ENCODE results near the gene LSR. TPM values are rescaled to one million over a fixed set of nuclear protein-coding genes. Genes with fewer than 3 reads are reported as not detected.
A peak's percentile ranks its signal among the peaks of the same experiment; 100 is the strongest.

LSR gene
- total RNA-seq, 1 donor from 2014 or later = 79.1 TPM

- H3K36me3 ChIP-seq = peaks cover 42% of the 10 kb centered on the region
- H3K9me3 ChIP-seq = no peaks in the 10 kb centered on the region
- no peaks in the 10 kb centered on the region for H3K27me3 ChIP-seq
- H3K4me1 ChIP-seq = peaks cover 32% of the 10 kb centered on the region
- ATAC-seq (peak; percentile 76), DNase-seq (peak; percentile 94)
- intact Hi-C loops (cut with DNase I) = no loop called here
- peak; percentile 82 for TF ChIP-seq CTCF (IDR thresholded peaks at IDR 0.05)
- H3K4me3 ChIP-seq = peak overlapping the region; percentile 70
- peak overlapping the region; percentile 85 for H3K27ac ChIP-seq
Measured at GRCh38 chr19:35269438-35270117, 20.8 kb downstream of the LSR start.

GRCh38 chr19:35270381-35270811, 21.6 kb downstream of the LSR start:
- H3K36me3 ChIP-seq = peaks cover 50% of the 10 kb centered on the region
- no peak for DNase-seq
- H3K27ac ChIP-seq = peak overlapping the region; percentile 85
- no peak overlapping the region for H3K4me3 ChIP-seq
- intact Hi-C loops (cut with DNase I) = no loop called here
- no peak for ATAC-seq
- no peaks in the 10 kb centered on the region for H3K27me3 ChIP-seq
- TF ChIP-seq CTCF (IDR thresholded peaks at IDR 0.05) = no peak
- H3K9me3 ChIP-seq = no peaks in the 10 kb centered on the region
- peaks cover 24% of the 10 kb centered on the region for H3K4me1 ChIP-seq

- H3K27me3 ChIP-seq = no peaks in the 10 kb centered on the region
- DNase-seq (no peak), ATAC-seq (no peak)
- H3K4me1 ChIP-seq = peaks cover 13% of the 10 kb centered on the region
- no peak overlapping the region for H3K27ac ChIP-seq
- TF ChIP-seq CTCF (IDR thresholded peaks at IDR 0.05) = no peak
- H3K36me3 ChIP-seq = peaks cover 62% of the 10 kb centered on the region
- no peaks in the 10 kb centered on the region for H3K9me3 ChIP-seq
- intact Hi-C loops (cut with DNase I) = no loop called here
- H3K4me3 ChIP-seq = no peak overlapping the region
Measured at GRCh38 chr19:35271546-35271945, 22.7 kb downstream of the LSR start.

GRCh38 chr19:35272122-35272719, 23.4 kb downstream of the LSR start:
- H3K4me1 ChIP-seq = peaks cover 6% of the 10 kb centered on the region
- peaks cover 69% of the 10 kb centered on the region for H3K36me3 ChIP-seq
- intact Hi-C loops (cut with DNase I) = no loop called here
- no peak for DNase-seq
- ATAC-seq = no peak
- no peaks in the 10 kb centered on the region for H3K27me3 ChIP-seq
- H3K9me3 ChIP-seq = no peaks in the 10 kb centered on the region
- no peak for TF ChIP-seq CTCF (IDR thresholded peaks at IDR 0.05)
- no peak overlapping the region for H3K4me3 ChIP-seq
- H3K27ac ChIP-seq = no peak overlapping the region

GRCh38 chr19:35272954-35273649, 24.3 kb downstream of the LSR start:
- TF ChIP-seq CTCF (IDR thresholded peaks at IDR 0.05) = no peak
- H3K4me3 ChIP-seq = no peak overlapping the region
- no peak for DNase-seq
- peaks cover 77% of the 10 kb centered on the region for H3K36me3 ChIP-seq
- H3K4me1 ChIP-seq = peaks cover 6% of the 10 kb centered on the region
- ATAC-seq = no peak
- intact Hi-C loops (cut with DNase I) = no loop called here
- no peaks in the 10 kb centered on the region for H3K9me3 ChIP-seq
- no peaks in the 10 kb centered on the region for H3K27me3 ChIP-seq
- H3K27ac ChIP-seq = no peak overlapping the region
